GM21447 (cell line): Measurements from ENCODE around the gene SLC6A3.

Experiments used
- ATAC-seq: cut with Tn5 transposase; IDR thresholded peaks from one replicate; pipeline ENCODE4 v1.9.1; 2021; ENCODE audit not compliant: unreplicated experiment

SLC6A3 gene

DNA sequence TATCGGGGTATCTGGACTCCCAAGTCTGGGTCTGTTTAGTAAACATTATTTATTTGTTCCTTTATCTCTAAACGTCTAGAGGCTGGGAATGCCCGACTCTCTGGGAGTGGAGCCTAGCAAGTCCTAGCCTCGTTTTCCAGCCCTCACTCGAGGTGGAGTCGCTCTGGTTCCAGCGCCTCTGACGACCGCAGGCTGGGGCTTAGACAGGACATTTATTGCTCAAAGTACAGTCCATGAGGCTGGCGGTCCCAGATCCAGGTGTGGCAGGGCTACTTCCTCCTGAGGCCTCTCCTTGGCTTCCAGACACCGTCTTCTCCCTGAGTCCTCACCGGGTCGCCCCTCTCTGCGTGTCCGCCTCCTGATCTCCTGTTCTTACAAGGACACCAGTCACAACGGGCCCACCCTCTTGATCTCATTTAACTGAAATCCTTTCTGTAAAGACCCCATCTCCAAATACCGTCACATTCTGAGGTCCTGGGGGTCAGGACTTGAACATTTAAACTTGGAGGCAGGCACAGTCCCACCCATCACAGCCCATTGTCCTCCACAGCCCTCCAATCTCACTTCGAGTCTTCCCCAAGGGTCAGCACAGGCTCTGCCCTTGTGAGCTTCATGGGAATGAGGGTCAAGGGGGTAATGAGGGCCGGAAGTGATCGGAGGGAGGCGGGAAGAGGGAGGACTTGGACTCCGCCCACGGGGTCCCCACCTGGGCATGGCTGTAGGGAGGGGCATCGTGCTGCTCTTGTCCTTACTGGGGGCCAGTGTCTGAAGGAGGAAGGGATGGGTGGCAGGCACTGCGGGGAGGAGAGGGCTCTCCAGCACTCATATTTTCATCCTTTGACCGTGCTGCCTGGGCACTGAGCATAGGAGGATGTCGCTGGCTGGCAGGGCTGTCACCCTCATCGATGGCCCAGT, 88.1 kb downstream of the SLC6A3 start:
- ATAC-seq = no peak

DNA sequence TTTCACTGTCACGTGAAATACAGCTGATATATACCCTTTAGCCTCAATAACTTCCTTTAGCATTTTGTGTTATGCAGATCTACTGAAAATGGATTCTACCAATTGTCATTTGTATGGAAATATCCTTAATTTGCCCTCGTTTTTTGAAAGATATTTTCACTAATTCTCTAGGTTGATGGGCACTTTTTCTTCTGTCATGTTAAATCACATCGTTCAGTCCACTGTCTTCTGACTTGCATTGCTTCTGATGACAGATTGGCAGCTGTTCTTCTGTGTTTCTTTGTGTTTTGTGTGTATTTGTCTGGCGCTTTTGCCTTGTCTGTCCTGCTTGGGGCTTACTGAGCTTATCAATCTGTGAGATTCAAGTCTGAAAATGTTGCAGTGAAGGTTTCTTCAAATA, 90.7 kb downstream of the SLC6A3 start:
- no peak for ATAC-seq

DNA sequence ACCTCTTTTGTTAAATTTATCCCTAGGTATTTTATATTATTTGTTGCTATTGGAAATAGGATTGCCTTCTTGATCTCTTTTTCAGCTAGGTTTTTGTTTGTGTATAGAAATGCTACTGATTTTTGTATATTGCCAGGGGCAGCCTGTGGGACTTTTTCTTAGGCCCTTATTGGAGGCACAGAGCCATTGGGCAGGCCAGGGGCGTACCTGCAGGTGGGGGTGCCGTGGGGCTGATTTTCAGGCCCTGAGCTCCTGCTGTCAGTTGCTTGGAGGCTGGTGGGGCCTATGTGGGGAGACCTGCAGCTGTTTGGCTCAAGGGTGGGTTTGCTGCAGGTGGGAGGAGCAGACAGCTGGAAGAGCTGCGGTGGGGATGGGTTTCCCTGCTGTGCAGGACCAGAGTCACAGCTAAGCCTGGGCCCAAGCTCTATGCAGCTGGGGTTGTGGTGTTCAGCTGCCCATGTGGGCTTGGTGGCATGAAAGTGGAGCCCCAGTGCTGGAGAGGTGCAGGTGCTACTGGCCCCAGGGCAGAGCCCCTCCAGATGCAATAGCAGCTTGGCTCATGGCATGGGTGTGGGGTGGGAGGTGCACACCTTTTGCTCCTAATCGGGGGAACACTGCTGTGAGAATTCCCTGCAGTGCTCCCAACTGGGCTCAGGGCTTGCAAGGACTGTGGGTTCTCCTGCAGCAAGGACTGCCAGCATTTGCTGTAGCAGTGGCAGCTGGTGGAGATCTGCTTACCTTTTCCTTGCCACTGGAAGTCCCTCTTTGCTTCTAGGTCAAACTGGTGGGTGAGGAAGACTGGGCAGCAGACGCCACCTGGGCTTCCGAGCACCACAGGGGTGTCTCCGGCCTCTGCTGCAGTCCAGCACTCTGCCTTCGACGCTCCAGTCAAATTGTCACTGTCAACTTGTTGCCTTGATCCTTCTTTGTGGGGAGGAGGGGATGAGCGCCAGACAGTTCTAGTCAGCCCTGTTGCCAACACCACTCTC, 92.7 kb downstream of the SLC6A3 start:
- ATAC-seq = no peak

DNA sequence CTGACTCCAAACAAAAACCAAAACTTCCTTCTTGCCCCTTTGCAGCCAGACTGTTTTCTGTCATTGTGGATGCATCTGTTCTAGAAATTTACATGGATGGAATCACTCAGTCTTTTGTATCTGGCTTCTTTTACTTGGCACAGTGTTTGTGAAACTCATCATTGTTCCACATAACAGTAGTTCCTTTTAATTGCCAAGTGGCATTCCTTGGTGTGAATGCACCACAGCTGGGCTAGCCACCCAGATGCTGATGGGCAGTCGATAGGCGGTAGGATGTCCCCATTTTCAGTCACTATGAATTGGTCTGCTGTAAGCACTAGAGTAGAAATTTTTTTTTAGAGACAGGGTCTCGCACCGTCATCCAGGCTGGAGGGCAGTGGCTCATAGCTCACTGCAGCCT, 94.1 kb downstream of the SLC6A3 start:
- no peak for ATAC-seq

DNA sequence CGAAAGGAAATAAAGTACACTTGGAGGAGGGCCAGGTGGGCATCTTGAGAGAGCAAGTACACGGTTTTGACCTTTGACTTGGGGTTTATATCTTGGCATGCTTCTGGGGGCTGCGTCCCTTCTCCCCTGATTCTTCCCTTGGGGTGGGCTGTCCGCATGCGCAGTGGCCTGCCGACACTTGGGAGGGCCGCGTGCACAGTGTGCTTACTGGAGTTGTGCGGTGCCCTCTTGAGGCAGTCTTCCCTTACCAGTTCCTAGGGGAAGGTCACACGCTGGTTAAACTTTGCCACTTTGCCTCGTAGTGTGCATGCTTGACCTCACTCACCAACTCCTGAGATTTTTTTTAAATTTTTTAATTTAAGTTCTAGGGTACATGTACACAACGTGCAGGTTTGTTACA, 96.0 kb downstream of the SLC6A3 start:
- ATAC-seq = no peak

DNA sequence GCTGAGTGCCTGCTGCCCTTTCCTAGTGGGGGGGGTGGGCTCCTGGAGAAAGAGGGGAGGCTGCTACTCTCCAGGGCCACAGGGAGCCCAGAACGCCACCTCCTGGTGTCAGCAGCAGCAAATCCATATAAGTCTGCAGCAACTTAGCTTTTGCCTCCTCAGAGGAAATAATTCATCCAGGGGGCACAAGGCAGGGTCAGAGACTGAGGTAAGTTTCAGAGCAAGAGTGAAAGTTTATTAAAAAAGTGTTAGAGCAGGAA, 96.3 kb downstream of the SLC6A3 start:
- ATAC-seq = no peak

DNA sequence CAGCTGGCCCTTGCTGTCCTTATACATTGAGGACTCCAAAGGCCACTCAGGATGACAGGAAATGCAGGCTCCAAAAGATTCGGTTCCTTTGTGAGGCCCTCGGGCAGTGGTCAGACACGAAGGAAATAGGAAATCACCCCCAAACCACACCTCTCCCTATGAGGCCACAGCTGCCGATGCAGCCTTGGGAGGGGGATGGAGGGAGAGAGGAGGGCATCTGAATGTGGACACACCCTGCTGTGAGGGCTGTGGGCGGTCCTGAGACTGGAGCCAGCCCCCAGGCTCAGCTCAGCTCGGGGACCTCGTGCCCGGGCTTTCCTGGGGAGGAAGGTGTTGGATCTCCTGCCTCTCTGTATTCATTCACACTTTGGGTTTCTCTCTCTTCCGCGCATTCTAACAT, 97.7 kb downstream of the SLC6A3 start:
- ATAC-seq = no peak

DNA sequence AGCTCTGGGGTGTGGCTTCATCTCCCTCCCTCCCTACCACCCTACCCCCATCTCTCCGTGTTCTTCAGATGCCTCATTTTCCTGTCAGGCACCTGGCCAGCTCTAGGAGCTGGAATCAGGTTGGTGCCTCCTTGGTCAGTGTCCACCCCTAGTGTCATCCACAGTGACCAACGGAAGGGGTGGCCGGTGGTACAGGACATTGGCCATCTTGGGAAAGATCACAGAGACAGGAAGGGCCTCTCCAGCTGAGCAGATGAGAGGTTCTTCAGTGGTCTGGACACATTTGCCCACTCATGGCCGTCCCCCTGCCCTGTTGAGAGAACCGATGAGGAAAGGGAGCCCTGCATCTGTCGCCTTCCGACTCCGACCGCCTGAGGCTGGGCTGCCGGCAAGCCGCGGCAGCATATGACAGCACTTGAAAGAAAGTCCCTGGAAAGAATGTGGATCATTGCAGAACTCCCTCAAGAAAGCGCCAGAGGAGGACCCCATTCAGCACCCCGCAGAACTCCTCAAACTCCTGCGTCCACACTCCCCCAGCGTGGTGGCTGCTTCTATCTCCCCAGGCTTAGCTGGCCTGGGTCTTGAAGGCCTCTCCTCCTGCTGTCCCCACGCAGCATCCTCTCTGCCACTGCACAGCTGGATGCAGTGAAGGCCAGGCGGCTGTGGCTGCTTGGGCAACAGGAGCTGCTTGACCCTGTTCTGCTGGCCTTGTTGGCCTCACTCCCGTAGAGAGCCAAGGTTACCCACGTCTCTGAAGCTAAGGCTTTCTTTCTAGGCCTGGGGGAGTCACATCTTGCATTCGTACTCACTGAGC, 98.4 kb downstream of the SLC6A3 start:
- ATAC-seq = no peak

DNA sequence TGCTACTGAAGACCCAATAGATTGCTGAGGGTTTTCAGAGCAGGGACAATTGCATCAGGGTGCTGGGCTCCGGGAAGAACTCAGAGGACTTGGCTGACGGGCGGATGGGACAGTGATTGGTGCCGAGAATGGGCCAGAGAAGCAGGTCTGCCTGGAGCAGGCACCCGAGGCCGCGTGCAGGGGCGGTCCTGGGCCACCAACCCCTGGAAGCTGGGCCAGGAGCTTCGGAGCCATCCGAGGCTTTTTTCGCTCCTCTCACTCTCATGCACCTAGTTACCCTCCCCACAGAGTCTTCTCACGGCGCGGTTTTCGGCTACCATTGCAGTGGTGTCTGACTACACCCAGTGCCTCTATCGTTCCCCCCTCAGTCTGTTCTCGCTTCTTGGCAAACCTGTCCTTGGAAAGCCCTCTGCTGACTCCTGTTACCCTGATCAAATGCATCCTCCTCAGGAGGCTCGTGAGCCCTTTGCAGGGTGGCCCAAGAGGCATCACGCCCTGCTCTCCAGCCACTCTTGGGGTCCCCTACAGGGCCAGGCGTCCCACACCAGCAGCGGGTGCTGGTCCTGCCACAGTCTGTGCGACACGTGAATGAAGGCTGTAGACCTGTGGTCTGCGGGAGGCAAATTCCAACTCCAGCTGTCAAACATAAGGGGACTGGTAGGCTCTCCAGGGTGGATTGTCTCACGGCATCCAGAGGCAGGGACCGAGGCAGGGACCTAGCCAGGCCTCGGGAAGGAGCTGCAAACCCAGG, 99.2 kb downstream of the SLC6A3 start:
- ATAC-seq = no peak

DNA sequence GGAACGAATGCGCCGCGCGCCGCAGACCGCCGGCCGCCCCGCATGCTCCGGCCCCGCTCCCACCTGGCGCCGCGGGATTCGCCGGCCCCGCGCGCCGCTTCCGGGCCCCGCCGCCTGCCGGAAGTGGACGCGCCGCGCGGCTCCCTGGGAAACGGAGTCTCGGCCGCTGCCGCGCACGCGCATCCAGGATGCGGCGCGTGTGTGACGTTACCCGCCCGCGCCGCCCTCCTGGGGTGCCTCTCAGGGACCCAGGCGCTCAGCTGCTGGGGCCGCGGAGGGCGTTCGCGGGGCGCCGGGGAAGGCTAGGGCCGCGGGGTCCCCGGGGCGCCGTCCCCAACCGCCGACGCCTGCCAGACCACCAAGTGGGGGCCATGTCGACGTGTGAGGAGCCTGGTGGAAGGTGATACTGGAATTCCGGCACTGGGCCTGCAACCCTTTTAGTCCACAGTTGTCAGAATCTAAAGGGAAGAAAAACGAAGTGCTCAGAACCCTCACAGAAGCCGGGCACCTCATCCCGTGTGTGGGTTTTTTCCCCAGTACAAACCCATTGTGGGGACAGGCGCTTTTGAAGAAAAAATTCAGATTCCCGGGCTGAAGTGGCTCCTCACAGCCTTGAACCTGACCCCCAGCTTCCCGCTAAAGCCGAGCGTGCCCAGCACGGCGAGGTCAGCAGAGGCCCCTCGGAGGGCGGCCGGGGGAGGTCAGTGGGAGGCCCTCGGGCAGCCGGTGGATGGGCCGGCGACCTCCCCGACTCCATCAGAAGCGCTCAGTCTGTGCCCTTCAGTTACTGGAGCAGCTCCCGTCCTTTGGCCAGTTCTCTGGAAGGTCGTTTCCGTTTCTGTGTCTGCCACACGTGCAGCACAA, 100.0 kb downstream of the SLC6A3 start, which contains the start of gene CLPTM1L:
TSS of gene CLPTM1L (minus strand) at position 125 of the 864 bp plus-strand sequence. CDS start 258 bp downstream, outside the sequence.
- peak; percentile 61 for ATAC-seq

DNA sequence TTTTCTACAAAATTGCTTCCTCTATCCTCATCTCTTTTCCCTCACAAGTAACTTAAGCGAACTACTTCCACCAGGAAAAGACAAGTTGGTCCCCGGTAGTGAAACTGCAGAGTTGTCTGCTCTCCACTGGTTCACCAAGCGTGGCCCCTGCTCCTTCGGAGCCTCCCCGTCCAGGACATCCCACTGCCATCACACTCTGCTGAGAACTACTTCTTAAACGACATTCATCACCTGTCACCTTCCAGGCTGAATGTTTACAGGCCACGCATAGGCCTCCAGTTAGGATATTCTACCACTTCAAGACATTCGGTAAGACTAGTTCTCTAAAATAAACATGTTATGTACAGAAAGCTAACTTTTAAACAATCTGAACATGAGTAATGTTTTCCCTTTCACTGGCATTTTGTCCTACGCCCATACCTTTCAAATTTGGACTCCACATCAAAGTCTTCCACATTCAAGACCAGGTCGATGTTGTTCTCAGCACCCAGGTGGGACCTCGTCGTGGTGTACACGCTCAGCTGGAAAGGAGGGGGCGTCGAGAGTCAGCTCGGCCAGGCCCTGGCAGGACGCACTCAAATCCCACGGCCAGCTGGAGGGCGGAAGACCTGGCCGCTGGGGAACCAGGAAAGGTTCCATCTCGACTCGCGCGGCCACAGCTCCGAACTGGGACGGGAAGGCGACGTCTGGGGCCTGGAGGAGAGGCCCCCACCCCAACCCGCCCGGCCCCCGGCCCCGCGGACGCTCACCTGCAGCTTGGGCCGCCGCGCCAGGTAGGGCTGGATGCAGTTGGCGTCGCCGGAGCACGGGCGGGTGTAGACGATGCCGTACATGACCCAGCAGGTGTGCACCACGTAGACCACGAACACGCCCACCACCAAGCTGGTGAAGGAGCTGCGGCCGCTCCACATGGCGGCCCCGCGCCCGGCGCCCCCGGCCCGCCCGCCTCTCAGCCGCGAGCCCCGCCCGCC, 101.0 kb downstream of the SLC6A3 start:
- peak; percentile 20 for ATAC-seq

DNA sequence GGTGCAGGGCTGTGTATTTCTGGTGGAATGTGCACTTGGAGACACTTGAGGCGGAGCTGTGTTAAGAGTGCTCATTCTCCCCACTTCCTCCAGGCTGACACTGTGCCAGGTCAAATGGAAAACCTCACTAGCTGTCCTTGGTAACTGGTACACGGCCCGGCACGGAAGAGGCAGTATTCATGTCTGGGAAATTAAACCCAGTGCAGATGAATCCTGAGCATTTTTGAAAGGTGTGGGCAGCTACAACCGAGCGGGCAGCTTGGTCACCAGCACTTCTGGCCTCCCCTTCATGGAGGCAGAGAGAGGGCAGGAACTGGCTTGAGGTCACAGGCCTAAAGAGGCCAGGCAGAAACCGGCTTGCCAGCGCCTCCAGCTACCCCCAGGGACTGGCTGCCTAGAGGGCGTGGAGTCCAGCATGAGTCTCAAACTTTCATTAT, 101.9 kb downstream of the SLC6A3 start:
- no peak for ATAC-seq
